ENCODE results near the gene SLC25A17. TPM values are rescaled to one million over a fixed set of nuclear protein-coding genes. Genes with fewer than 3 reads are reported as not detected.

SLC25A17 gene
- total RNA-seq, 1 donor from 2014 or later: 8.2 TPM

DNA sequence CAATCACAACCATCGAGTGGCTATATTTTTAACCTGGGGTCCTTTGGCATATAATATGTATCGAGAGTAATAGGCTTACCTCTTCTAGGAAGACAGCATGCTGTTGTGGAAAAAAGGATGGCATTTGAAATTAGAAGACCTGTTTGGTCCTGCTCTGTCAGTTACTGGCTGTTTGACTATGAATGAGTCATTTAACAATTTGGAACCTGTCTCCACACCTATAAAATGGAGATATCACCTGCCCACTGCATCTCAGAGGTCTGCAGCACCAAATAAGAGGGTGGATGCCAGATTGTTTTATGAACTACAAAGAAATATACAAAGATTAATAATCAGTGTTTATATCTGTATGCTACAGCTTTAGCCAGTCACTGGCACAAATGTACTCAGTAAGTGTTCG, 60.8 kb downstream of the SLC25A17 start:
- peak; percentile 13 for DNase-seq (ENCODE audit: low spot score)

DNA sequence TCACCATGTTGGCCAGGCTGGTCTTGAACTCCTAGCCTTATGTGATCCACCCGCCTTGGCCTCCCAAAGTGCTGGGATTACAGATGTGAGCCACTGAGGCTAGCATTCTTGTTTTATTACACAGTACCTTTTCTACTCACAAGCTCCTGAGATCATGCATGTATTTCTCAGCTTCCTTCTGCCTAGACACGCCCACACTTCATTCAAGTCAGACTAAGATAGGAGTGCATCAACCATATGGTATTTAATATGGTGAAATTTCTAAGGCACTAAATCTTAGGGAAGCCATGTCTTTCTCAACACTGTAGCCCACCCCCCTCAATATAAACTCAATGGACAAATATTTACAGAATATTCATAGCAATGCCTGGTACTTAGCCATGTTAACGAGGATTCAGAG, 62.1 kb downstream of the SLC25A17 start:
- DNase-seq (ENCODE audit: low spot score): no peak

GRCh38 chr22:40753114-40753513, 66.0 kb downstream of the SLC25A17 start:
- DNase-seq (ENCODE audit: low spot score): no peak

DNA sequence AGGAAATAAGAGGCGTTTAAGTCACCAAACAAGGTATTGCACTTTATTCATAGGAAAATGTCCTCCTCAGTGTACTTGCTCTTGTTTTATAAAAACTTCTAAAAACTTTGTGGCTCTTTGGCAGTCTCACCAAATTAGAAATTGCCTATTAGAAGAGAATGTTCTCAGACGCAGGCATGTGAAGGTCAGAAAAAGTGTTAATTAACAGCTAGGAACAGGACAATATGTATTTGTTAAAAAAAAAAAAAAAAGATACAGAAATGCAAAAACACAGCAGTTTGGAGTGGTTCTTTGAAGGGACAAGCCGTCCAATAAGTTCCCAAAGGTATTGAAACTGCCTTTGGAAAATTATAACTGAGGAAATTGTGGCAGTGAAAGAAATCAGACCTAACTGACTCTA, 67.9 kb downstream of the SLC25A17 start:
- DNase-seq (ENCODE audit: low spot score): no peak

DNA sequence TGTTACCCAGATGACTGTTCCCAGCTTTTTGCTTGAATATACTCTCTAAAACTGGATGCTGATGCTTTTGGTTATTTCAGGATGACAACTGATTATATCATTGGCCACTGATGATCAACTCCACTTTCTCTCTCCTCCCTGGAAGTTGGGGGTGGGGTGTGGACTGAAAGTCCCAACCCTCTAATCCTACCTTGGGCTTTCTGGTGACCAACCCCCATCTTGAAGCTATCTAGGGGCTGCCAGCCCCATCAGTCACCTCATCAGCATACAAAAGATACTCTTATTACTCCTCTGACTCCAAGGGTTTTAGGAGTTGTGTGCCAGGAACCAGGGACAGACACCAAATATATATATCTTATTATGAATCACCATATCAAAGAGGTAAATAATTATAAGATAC, 69.3 kb downstream of the SLC25A17 start:
- DNase-seq (ENCODE audit: low spot score): no peak

- DNase-seq (ENCODE audit: low spot score): no peak
These were observed 70.5 kb downstream of the SLC25A17 start for GRCh38 chr22:40748388-40749355.

DNA sequence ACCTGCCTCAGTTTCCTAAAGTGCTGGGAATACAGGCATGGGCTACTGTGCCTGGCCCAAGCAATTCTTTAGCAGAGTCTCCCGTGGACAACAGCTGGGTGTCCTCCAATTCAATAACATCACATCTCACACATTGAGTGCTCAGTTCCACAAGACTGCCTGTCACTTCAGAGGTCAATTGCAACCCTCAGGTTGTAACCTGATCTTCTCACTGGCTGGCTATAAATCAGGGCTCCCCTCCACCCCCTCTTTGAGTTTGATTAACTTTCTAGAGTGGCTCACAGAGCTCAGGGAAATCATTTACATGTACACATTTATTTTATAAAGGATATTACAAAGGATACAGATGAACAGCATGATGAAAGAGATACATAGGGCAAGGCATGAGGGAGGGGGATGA, 71.8 kb downstream of the SLC25A17 start:
- DNase-seq (ENCODE audit: low spot score): no peak

DNA sequence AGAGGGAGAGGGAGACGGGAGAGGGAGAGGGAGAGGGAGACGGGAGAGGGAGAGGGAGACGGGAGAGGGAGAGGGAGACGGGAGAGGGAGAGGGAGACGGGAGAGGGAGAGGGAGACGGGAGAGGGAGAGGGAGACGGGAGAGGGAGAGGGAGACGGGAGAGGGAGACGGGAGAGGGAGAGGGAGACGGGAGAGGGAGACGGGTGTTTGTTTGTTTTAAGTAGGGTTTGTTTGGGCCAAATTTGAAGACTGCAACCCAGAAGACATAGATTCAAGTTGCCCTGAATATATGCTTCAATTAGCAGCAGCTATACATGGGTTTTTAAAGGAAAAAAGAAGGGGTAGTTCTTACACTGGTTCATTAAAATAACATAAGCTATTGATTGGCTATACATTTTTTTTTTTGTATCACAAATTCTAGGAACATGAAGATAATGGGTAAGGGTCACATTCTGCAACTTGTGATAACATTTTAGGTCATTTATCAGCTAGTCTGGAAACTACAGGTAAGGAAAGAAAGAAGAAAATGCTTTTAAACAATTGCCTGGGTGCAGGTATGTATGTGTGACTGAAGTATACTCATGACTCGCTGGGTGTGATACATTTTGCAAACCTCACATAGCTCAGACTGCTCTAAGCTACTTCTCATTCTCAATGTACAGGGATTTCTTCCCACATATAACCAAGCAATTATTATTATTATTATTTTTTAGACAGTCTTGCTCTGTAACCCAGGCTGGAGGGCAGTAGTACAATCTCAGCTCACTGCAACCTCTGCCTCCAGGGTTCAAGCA, 72.5 kb downstream of the SLC25A17 start:
- no peak for DNase-seq (ENCODE audit: low spot score)

GRCh38 chr22:40743768-40744167, 75.4 kb downstream of the SLC25A17 start:
- DNase-seq (ENCODE audit: low spot score): no peak

- no peak for DNase-seq (ENCODE audit: low spot score)
These were observed 78.0 kb downstream of the SLC25A17 start for GRCh38 chr22:40741116-40741515.

- DNase-seq (ENCODE audit: low spot score): no peak
These were observed 79.4 kb downstream of the SLC25A17 start for GRCh38 chr22:40739721-40740120.

DNA sequence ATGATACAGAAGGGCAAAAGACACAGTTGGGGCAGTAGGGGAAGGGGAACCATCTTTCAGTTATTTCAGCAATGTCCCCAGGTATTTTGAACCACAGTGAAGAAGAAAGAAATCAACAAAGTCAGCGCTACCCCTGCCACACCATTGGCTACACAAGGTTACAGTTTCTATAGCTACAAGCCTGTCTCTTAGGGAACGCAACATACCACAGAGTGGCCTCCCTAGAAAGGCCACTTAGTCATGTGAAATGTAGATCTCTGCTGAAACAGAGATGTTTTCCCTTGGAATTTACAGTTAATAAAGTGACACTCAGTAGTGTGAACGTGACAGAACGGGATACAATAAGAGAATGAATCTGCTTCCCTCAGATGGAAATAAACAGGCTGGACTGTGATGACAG, 85.2 kb downstream of the SLC25A17 start:
- DNase-seq (ENCODE audit: low spot score): no peak

GRCh38 chr22:40732999-40733292, 86.2 kb downstream of the SLC25A17 start:
- no peak for DNase-seq (ENCODE audit: low spot score)

- no peak for DNase-seq (ENCODE audit: low spot score)
These were observed 89.9 kb downstream of the SLC25A17 start for GRCh38 chr22:40729284-40729683.

- peak; percentile 92 for DNase-seq (ENCODE audit: low spot score)
These were observed 90.4 kb downstream of the SLC25A17 start for GRCh38 chr22:40728731-40729189.

DNA sequence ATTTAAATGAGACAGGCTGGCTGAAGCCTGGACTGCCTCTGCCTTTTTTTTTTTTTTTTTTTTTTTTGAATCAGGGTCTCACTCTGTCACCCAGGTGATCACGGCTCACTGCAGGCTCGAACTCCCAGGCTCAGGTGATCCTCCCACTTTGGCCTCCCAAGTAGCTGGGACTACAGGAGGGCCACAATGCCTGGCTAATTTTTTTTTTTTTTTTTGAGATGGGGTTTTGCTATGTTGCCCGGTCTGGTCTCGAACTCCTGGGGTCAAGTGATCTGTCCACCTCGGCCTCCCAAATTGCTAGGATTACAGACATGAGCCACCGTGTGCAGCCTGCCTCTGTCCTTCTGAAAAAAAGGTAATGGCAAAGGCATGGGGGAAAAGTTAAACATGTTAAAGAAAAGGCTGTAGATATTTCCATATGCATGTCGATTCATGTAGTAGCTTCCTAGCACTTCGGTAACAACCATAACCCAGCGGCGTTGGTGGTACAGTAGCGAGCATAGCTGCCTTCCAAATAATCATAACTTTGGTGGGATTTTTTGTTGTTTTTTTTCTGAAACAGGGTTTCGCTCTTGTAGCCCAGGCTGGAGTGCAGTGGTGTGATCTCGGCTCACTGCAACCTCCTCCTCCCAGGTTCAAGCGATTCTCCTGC, 91.1 kb downstream of the SLC25A17 start:
- no peak for DNase-seq (ENCODE audit: low spot score)

DNA sequence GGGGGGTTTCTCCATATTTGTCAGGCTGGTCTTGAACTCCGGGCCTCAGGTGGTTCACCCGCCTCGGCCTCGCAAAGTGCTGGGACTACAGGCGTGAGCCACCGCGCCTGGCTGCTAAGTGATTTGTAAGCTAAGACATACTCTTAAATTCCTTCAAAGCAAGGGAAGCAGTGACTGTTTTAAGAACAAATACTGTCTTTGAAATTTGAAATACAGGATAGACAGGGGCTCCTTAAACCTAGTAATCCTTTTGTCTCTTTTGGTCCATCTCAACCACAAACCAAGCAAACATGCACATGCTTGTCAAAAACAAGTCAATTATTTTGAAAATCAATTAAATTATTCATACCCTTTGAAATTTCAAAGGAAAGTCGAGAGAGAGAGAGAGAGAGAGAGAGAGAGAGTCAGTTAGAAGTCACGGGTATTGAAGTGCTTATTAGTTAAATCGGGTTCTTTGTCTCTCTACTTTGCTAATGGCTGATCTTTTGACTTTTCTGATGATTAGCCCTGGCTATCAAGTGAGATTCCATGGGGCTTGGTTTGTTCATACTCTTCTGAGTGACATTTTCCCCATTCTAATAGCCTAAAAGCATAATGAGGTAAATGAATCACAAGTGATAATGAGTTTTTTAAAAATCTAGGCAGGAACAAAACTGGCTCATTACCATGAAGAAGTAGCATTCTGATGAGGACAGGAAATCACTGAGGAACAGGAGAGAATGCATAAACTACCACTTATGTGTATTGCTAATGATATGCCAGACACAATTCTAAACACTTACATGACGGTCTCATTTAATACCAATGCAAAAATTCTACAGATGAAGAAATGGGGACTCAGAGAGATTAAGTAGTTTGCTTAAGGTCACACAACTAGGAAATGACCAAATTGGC, 91.8 kb downstream of the SLC25A17 start:
- DNase-seq (ENCODE audit: low spot score): no peak

DNA sequence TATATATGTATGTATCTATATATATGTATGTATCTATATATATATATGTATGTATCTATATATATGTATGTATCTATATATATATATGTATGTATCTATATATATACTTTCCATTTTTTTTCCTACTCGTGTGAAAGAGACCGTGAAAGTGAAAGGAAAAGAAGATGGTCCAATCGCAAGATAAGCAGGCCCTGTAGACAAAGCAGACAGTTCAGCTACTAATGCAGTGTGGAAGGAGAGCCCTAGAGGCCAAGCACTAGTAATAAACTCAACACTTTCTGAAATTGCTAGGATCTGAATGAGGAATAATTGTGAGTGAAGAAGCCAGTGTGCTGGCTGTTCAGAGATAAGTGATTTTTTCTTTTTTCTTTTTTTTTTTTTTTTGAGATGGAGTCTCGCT, 92.6 kb downstream of the SLC25A17 start:
- DNase-seq (ENCODE audit: low spot score): no peak

- no peak for DNase-seq (ENCODE audit: low spot score)
These were observed 95.7 kb downstream of the SLC25A17 start for GRCh38 chr22:40723396-40723933.

DNA sequence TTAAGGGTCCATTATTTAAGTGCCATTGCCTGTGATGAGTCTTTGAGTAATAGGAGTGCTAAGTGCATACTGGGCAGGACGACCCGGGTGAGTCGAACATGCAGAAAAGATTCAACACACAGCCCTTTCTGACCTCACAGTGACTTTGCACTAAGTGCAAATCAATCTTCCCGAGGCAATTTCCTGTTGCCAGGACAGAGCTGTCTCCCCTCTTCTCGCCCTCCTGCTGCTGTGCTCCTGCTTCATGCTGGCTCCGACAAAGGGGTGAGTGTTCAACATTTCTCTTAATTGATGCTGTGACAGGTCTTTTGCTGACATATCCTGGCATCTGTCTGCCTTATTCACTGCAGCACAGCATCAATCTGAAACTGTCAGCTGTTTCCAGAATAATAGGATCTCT, 97.9 kb downstream of the SLC25A17 start:
- peak; percentile 55 for DNase-seq (ENCODE audit: low spot score)
